HEK293 (cell line): ENCODE data around the gene ZBP1.

Experiments used
- CTCF ChIA-PET: fragments of 350-600 bp; formaldehyde crosslinking; extraction: SDS; loops from one replicate; lab custom pipeline; 2021; ENCODE audit warnings: antibody characterized with exemption; lab: Yijun Ruan, JAX
- POLR2A ChIA-PET: fragments of 300-600 bp; formaldehyde crosslinking; extraction: SDS; loops from one replicate; lab custom pipeline; 2020; ENCODE audit warnings: antibody characterized with exemption, inconsistent platforms; lab: Yijun Ruan, JAX
- H3K27ac ChIP-seq: fragments of 200-500 bp; sonication (Bioruptor generic); 2 replicates; pipeline ENCODE4 v1.5.1; 2014; ENCODE audit warnings: low read depth, low read length, control low read depth, inconsistent platforms; ENCODE audit errors: extremely low read depth
- H3K36me3 ChIP-seq, 2 experiments: fragments of 200-500 bp in 1 of 2; sonication (Bioruptor generic) in 1 of 2; 1 replicate in 1 of 2; 2 replicates in 1 of 2; pipeline ENCODE4 v1.5.1; 2014 to 2017; ENCODE audit warnings: inconsistent platforms in 2 of 2, low read length in 2 of 2; ENCODE audit not compliant: control insufficient read depth in 2 of 2, insufficient read depth in 1 of 2
- H3K4me1 ChIP-seq: fragments of 200-500 bp; sonication (Bioruptor generic); 2 replicates; pipeline ENCODE4 v1.5.1; 2014; ENCODE audit warnings: mild to moderate bottlenecking, low read length, inconsistent platforms; ENCODE audit not compliant: control insufficient read depth, insufficient read depth
- H3K4me3 ChIP-seq: 2 replicates; pipeline ENCODE4 v1.5.1; 2011; ENCODE audit warnings: low read depth, mild to moderate bottlenecking, control low read depth, low read length, moderate library complexity
- H3K9me3 ChIP-seq: fragments of 200-500 bp; sonication (Bioruptor generic); 2 replicates; pipeline ENCODE4 v1.5.1; 2014; ENCODE audit warnings: low read depth, low read length, inconsistent platforms; ENCODE audit not compliant: control insufficient read depth, insufficient read depth
- EGR2 ChIP-seq: fragments of 450-650 bp; formaldehyde crosslinking; IDR thresholded peaks from 2 replicates; pipeline ENCODE4 v1.5.1; 2016; ENCODE audit warnings: low read depth, missing biosample characterization, missing genetic modification characterization
- MEIS1 ChIP-seq: sonication (generic); formaldehyde crosslinking; IDR thresholded peaks from 2 replicates; pipeline ENCODE4 v1.8.1; 2022; ENCODE audit warnings: missing genetic modification reagents, mild to moderate bottlenecking, borderline replicate concordance
- OVOL3 ChIP-seq: fragments of 450-650 bp; formaldehyde crosslinking; IDR thresholded peaks from 2 replicates; pipeline ENCODE4 v1.5.1; 2016; ENCODE audit warnings: missing biosample characterization, missing genetic modification characterization
- YY2 ChIP-seq: fragments of 450-650 bp; formaldehyde crosslinking; IDR thresholded peaks from 2 replicates; pipeline ENCODE4 v1.5.1; 2016; ENCODE audit warnings: missing biosample characterization, missing genetic modification characterization
- ZBTB1 ChIP-seq: fragments of 450-650 bp; formaldehyde crosslinking; IDR thresholded peaks from 2 replicates; pipeline ENCODE4 v1.5.1; 2016; ENCODE audit warnings: missing biosample characterization, missing genetic modification characterization
- ZNF132 ChIP-seq: fragments of 450-650 bp; formaldehyde crosslinking; IDR thresholded peaks from 2 replicates; pipeline ENCODE4 v1.5.1; 2017; ENCODE audit warnings: missing biosample characterization, missing genetic modification characterization, borderline replicate concordance
- ZNF19 ChIP-seq: fragments of 450-650 bp; formaldehyde crosslinking; IDR thresholded peaks from 2 replicates; pipeline ENCODE4; 2016; ENCODE audit warnings: missing biosample characterization, missing genetic modification characterization, low read depth
- ZNF2 ChIP-seq: fragments of 450-650 bp; formaldehyde crosslinking; IDR thresholded peaks from 2 replicates; pipeline ENCODE4 v1.5.1; 2016; ENCODE audit warnings: missing biosample characterization, missing genetic modification characterization
- ZNF211 ChIP-seq: fragments of 450-650 bp; formaldehyde crosslinking; IDR thresholded peaks from 2 replicates; pipeline ENCODE4 v1.5.1; 2016; ENCODE audit warnings: low read depth, missing biosample characterization, missing genetic modification characterization
- ZNF221 ChIP-seq: fragments of 450-650 bp; formaldehyde crosslinking; IDR thresholded peaks from 2 replicates; pipeline ENCODE4 v1.5.1; 2017; ENCODE audit warnings: missing biosample characterization, missing genetic modification characterization, borderline replicate concordance
- ZNF37A ChIP-seq: fragments of 450-650 bp; IDR thresholded peaks from 2 replicates; pipeline ENCODE4 v1.5.1; 2018; ENCODE audit warnings: missing biosample characterization, missing genetic modification characterization
- ZNF391 ChIP-seq: fragments of 450-650 bp; formaldehyde crosslinking; IDR thresholded peaks from 2 replicates; pipeline ENCODE4 v1.5.1; 2016; ENCODE audit warnings: low read depth, missing biosample characterization, missing genetic modification characterization, borderline replicate concordance
- ZNF394 ChIP-seq: fragments of 450-650 bp; formaldehyde crosslinking; IDR thresholded peaks from 2 replicates; pipeline ENCODE4 v1.5.1; 2016; ENCODE audit warnings: missing biosample characterization, missing genetic modification characterization, mild to moderate bottlenecking, moderate library complexity, borderline replicate concordance
- ZNF510 ChIP-seq: fragments of 450-650 bp; formaldehyde crosslinking; IDR thresholded peaks from 2 replicates; pipeline ENCODE4 v1.5.1; 2018; ENCODE audit warnings: mild to moderate bottlenecking, missing genetic modification characterization, missing biosample characterization; ENCODE audit not compliant: insufficient replicate concordance
- ZNF623 ChIP-seq: fragments of 450-650 bp; formaldehyde crosslinking; IDR thresholded peaks from 2 replicates; pipeline ENCODE4 v1.5.1; 2016; ENCODE audit warnings: missing biosample characterization, missing genetic modification characterization
- ZNF658 ChIP-seq: fragments of 450-650 bp; formaldehyde crosslinking; IDR thresholded peaks from 2 replicates; pipeline ENCODE4; 2016; ENCODE audit warnings: missing biosample characterization, missing genetic modification characterization
- TF ChIP-seq, protein P1 (sequence below): fragments of 450-650 bp; formaldehyde crosslinking; IDR thresholded peaks from 2 replicates; pipeline ENCODE4 v1.5.1; 2017; ENCODE audit warnings: missing biosample characterization, missing genetic modification characterization
- TF ChIP-seq, protein P2 (sequence below): fragments of 450-650 bp; formaldehyde crosslinking; optimal IDR thresholded peaks from 2 replicates; pipeline ENCODE3; 2016; ENCODE audit warnings: missing biosample characterization, mild to moderate bottlenecking, missing genetic modification characterization
- TF ChIP-seq, protein P3 (sequence below): fragments of 450-650 bp; formaldehyde crosslinking; IDR thresholded peaks from 2 replicates; pipeline ENCODE4 v1.5.1; 2016; ENCODE audit warnings: missing biosample characterization, missing genetic modification characterization
- TF ChIP-seq, protein P4 (sequence below): fragments of 450-650 bp; formaldehyde crosslinking; IDR thresholded peaks from 2 replicates; pipeline ENCODE4 v1.5.0; 2017; ENCODE audit warnings: missing biosample characterization, missing genetic modification characterization, borderline replicate concordance
- TF ChIP-seq, protein P5 (sequence below): fragments of 450-650 bp; formaldehyde crosslinking; IDR thresholded peaks from 2 replicates; pipeline ENCODE4 v1.5.1; 2016; ENCODE audit warnings: missing biosample characterization, missing genetic modification characterization

Gene ZBP1

DNA sequence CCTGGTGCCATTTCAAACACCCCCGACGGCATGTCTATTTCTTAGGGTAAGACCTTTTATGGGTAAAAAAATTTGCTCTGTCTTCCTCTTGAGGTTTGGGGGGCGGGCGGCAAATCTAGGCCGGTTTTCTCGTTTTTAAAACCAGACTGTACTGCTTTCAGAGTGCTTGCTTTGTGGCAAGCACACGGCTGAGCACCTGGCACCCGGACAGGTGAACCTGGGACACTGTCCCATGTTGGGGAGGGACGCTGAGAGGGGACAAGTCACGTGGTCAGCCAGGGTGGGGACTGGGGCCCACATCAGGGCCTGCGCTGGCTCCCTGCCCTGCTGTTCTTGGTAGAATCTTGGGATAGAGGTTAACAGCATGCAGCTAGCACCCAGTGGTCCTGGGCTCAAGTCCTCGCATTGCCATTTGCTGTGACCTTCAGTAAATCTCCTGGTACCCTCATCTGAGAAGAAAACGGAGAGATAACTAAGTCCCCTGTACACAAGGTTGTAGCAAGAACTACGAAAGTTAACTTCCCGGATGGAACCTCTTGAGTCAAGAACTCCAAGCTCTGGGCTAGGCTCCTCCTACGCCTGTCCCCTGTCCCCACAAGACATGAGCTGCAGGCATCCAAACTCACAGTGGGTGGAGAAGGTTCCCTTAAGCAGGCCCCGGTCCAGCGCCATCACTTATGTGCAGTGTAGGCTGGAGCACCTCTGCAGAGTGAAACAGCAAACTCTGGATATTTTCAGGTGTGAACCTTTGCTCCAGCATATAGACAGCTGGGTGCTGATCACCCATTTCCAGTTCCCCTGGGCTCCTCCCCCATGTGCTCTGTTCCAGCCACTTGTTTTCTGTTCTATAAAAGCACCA, 47.9 kb upstream of the ZBP1 start:
- Histone ChIP-seq H3K36me3 (no peaks in the 10 kb centered on the region), H3K27ac (no peak overlapping the region), H3K9me3 (no peaks in the 10 kb centered on the region), H3K4me1 (no peaks in the 10 kb centered on the region), H3K4me3 (no peak overlapping the region)
- TF ChIP-seq ZNF394 (tag by site-specific recombination) (no peak), ZNF391 (tag by site-specific recombination) (no peak), ZNF211 (tag by site-specific recombination) (no peak), ZNF658 (tag by site-specific recombination) (no peak), ZNF623 (tag by site-specific recombination) (no peak), ZNF132 (no peak), ZNF37A (tag by site-specific recombination) (no peak), YY2 (tag by site-specific recombination) (no peak), MEIS1 (no peak)
- TF ChIP-seq, protein P1, sequence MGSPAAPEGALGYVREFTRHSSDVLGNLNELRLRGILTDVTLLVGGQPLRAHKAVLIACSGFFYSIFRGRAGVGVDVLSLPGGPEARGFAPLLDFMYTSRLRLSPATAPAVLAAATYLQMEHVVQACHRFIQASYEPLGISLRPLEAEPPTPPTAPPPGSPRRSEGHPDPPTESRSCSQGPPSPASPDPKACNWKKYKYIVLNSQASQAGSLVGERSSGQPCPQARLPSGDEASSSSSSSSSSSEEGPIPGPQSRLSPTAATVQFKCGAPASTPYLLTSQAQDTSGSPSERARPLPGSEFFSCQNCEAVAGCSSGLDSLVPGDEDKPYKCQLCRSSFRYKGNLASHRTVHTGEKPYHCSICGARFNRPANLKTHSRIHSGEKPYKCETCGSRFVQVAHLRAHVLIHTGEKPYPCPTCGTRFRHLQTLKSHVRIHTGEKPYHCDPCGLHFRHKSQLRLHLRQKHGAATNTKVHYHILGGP = no peak
- TF ChIP-seq, protein P2, sequence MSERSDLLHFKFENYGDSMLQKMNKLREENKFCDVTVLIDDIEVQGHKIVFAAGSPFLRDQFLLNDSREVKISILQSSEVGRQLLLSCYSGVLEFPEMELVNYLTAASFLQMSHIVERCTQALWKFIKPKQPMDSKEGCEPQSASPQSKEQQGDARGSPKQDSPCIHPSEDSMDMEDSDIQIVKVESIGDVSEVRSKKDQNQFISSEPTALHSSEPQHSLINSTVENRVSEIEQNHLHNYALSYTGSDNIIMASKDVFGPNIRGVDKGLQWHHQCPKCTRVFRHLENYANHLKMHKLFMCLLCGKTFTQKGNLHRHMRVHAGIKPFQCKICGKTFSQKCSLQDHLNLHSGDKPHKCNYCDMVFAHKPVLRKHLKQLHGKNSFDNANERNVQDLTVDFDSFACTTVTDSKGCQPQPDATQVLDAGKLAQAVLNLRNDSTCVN (tag by site-specific recombination) = no peak
- TF ChIP-seq, protein P3, sequence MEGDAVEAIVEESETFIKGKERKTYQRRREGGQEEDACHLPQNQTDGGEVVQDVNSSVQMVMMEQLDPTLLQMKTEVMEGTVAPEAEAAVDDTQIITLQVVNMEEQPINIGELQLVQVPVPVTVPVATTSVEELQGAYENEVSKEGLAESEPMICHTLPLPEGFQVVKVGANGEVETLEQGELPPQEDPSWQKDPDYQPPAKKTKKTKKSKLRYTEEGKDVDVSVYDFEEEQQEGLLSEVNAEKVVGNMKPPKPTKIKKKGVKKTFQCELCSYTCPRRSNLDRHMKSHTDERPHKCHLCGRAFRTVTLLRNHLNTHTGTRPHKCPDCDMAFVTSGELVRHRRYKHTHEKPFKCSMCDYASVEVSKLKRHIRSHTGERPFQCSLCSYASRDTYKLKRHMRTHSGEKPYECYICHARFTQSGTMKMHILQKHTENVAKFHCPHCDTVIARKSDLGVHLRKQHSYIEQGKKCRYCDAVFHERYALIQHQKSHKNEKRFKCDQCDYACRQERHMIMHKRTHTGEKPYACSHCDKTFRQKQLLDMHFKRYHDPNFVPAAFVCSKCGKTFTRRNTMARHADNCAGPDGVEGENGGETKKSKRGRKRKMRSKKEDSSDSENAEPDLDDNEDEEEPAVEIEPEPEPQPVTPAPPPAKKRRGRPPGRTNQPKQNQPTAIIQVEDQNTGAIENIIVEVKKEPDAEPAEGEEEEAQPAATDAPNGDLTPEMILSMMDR (tag by site-specific recombination) = no peak
- POLR2A ChIA-PET = no interaction called here
- CTCF ChIA-PET = interaction anchor here (1.9 kb wide), 1 partner anchor 419 kb away, joined by 5 read pairs; no protein-coding TSS in a partner anchor

DNA sequence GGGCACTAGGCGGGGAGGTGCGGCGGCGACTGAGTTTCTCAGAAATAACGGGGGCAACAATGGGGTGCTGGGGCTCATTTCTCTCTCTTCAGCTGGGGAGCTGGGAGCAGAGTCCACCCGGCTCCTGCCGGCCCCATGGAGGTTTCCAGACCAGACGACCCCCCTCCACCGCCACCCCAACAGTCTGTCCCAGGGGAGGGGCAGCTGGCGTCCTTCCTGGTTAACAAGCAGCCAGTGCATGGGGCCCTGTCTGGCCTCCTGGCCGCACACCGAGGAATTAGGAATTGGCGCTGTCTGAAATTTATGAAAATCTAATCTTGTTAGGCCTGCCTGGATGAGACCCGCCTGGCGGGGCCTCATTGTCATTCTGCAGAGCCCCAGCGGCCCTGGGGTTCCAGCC, 47.2 kb upstream of the ZBP1 start:
- no peaks in the 10 kb centered on the region for H3K9me3 ChIP-seq
- no peak overlapping the region for H3K4me3 ChIP-seq
- CTCF ChIA-PET = interaction anchor here (1.9 kb wide), 1 partner anchor 420 kb away, joined by 5 read pairs; no protein-coding TSS in a partner anchor
- TF ChIP-seq, protein P4, sequence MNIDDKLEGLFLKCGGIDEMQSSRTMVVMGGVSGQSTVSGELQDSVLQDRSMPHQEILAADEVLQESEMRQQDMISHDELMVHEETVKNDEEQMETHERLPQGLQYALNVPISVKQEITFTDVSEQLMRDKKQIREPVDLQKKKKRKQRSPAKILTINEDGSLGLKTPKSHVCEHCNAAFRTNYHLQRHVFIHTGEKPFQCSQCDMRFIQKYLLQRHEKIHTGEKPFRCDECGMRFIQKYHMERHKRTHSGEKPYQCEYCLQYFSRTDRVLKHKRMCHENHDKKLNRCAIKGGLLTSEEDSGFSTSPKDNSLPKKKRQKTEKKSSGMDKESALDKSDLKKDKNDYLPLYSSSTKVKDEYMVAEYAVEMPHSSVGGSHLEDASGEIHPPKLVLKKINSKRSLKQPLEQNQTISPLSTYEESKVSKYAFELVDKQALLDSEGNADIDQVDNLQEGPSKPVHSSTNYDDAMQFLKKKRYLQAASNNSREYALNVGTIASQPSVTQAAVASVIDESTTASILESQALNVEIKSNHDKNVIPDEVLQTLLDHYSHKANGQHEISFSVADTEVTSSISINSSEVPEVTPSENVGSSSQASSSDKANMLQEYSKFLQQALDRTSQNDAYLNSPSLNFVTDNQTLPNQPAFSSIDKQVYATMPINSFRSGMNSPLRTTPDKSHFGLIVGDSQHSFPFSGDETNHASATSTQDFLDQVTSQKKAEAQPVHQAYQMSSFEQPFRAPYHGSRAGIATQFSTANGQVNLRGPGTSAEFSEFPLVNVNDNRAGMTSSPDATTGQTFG (tag by site-specific recombination) = no peak
- no peak for TF ChIP-seq ZBTB1 (tag by site-specific recombination)
- TF ChIP-seq, all 188 proteins: peak for 0
- H3K4me1 ChIP-seq = no peaks in the 10 kb centered on the region
- H3K27ac ChIP-seq = no peak overlapping the region
- POLR2A ChIA-PET = no interaction called here
- H3K36me3 ChIP-seq = no peaks in the 10 kb centered on the region

DNA sequence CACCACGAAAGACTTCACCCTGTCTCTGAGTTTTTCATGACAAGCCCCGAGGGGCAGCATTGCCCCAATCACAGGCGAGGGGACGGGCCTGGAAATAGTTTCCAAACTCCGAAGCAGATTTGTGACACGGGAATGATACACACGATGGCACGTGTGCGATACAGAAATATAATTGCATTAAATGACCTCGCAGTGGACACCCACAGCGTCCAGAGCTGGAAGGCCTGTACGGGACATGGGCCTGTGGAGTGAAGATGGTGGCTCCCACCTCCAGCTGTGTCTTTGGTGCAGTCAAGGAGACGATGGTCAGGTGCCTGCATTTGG, 46.6 kb upstream of the ZBP1 start:
- Histone ChIP-seq H3K4me3 (no peak overlapping the region), H3K27ac (no peak overlapping the region), H3K36me3 (no peaks in the 10 kb centered on the region), H3K9me3 (no peaks in the 10 kb centered on the region), H3K4me1 (no peaks in the 10 kb centered on the region)
- ChIA-PET CTCF (no interaction called here), POLR2A (no interaction called here)
- TF ChIP-seq OVOL3 (no peak), ZNF132 (no peak), ZNF221 (tag by site-specific recombination) (no peak), ZNF19 (tag by site-specific recombination) (no peak), ZNF510 (tag by site-specific recombination) (no peak), ZNF2 (no peak), EGR2 (tag by site-specific recombination) (no peak)
- TF ChIP-seq, protein P5, sequence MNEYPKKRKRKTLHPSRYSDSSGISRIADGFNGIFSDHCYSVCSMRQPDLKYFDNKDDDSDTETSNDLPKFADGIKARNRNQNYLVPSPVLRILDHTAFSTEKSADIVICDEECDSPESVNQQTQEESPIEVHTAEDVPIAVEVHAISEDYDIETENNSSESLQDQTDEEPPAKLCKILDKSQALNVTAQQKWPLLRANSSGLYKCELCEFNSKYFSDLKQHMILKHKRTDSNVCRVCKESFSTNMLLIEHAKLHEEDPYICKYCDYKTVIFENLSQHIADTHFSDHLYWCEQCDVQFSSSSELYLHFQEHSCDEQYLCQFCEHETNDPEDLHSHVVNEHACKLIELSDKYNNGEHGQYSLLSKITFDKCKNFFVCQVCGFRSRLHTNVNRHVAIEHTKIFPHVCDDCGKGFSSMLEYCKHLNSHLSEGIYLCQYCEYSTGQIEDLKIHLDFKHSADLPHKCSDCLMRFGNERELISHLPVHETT (tag by site-specific recombination) = no peak
- TF ChIP-seq, protein P1 = no peak
